Right lung (tissue), 5 donors: ENCODE results near the gene RMDN2. TPM values are rescaled to one million over a fixed set of nuclear protein-coding genes. Genes with fewer than 3 reads are reported as not detected.

Source experiments
- DNase-seq, 2 donors: peaks; one replicate each; pipeline ENCODE4 v3.0.0-alpha.2; 2013
- polyA plus RNA-seq, 5 donors: library from polyadenylated mRNA; unstranded; fragments of 120-200 nt; gene quantifications; one replicate each; pipeline versions ENCODE4 v1.2.1 to v1.2.3, GENCODE V29; 2013; ENCODE audit warnings: inconsistent platforms in 1 of 5, low replicate concordance in 1 of 5; ENCODE audit not compliant: insufficient read length in 5 of 5, insufficient read depth in 1 of 5

The RMDN2 gene
- polyA plus RNA-seq, 5 donors = 8.6 to 20.5 (median 16.3) TPM

- no peak for DNase-seq
These were observed 29.9 kb upstream of the RMDN2 start for GRCh38 chr2:37895140-37895539.

- no peak for DNase-seq
These were observed 28.8 kb upstream of the RMDN2 start for GRCh38 chr2:37896319-37896718.

DNA sequence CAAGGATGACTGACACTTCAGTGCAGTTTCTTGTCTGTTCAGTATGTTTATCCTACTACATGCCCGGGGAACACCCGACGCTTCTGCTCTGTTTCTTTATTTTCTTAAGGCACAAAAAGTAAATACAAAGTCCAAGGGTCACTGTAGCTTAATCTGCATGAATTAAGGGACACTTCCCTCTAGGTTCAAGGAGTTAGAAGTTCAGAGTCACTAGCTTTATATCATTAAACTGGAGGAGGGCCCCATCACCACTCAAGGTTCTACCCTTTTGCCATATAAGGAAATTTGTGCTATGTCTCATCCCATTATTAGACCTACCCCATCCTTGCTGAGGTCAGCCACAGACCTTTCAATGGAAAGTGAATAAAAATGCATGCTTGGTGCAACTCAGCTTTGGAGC lies 27.6 kb upstream of the RMDN2 start:
- no peak for DNase-seq

DNA sequence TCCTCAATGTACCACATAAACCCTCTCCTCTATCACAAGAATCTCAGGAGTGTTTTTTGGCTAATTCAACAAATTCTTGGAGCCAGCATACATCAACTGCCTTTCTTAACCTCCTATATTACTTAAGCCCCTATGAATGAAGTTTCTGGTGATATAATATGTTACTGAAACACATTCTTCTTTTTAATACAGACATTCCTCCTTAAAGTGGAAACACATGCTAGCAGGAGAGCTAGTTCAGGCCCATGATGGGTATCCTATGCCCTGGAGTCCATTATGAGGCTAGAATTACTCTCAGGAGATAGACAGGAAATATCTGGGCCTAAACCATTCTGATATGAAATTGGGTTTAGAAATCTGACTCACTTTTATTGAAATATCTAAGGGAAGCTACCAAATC lies 26.6 kb upstream of the RMDN2 start:
- no peak for DNase-seq

- DNase-seq = no peak
These were observed 22.1 kb upstream of the RMDN2 start for GRCh38 chr2:37902991-37903390.

GRCh38 chr2:37904425-37904824 lies 20.7 kb upstream of the RMDN2 start:
- DNase-seq = no peak

DNA sequence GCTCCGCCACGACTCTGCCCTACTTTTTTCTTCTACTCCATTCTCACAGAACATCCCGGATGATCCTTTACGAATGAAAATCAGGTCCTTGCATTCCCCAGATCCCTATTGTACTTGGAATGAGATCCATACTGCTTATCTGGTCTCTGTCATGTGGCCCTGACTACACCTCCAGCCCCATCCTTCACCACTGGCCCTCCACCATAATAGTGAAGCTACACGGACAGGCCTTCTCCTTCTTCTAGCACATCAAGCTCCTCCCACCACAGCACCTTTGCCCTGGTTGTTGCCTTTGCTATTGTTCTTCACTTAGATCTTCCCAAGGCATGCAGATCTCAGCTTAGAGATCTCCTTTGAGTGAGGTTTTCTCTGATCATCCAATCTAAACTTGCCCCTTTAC lies 20.1 kb upstream of the RMDN2 start:
- no peak for DNase-seq

- no peak for DNase-seq
These were observed 19.0 kb upstream of the RMDN2 start for GRCh38 chr2:37906131-37906530.

DNA sequence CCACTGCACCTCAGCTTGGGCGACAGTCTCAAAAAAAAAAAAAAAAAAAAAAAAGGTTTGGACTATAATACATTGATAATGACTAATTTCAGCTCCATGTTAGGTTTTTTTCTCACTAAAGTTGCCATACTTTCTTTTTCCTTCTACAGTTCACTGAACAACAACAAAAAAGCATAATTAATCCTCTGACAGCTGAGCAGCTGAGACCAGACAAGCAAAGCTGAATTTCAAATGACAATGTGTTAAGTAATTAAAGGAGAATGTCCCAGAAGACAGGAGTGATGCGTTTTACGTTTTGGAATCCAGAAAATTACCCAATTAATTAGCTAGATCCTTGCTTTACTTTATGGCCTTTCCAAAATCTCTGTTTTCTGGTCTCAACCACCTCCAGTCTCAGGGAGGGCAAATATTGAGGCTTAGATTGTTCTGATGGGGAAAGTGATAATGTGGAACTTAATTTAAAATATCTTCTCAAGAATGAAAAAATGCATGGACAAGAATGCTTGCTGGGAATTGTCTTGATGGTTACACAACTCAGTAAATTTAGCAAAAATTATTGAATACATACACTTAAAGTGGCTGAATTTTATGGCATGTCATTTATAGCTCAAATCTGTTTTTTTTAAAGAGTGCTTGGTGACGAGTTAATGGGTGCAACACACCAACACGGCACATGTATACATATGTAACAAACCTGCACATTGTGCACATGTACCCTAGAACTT lies 17.4 kb upstream of the RMDN2 start:
- no peak for DNase-seq

GRCh38 chr2:37911296-37911873 lies 13.7 kb upstream of the RMDN2 start:
- DNase-seq = no peak

- DNase-seq = no peak
These were observed 13.0 kb upstream of the RMDN2 start for GRCh38 chr2:37912056-37912455.

GRCh38 chr2:37912616-37913015 lies 12.5 kb upstream of the RMDN2 start:
- no peak for DNase-seq

DNA sequence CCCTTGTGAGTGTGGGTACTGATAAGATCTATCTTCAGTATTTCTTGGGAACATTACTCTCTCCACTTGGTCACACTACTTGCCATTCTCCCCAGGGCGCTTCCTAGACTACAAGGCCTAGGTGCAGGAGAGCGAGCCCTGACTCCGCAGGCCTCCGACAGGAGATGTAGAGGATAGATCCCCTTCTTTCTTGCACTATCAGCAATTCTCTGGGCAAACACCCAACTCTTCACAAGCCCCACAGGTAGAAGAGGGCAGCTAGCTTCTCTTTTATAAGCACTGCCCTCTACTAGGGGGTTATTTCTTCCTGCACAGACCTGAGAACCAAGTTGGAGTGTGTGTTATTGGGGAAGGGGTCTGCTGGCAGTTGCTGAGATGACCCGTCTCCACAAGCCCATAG lies 10.7 kb upstream of the RMDN2 start:
- no peak for DNase-seq

GRCh38 chr2:37915773-37916172 lies 9.3 kb upstream of the RMDN2 start:
- DNase-seq = no peak

DNA sequence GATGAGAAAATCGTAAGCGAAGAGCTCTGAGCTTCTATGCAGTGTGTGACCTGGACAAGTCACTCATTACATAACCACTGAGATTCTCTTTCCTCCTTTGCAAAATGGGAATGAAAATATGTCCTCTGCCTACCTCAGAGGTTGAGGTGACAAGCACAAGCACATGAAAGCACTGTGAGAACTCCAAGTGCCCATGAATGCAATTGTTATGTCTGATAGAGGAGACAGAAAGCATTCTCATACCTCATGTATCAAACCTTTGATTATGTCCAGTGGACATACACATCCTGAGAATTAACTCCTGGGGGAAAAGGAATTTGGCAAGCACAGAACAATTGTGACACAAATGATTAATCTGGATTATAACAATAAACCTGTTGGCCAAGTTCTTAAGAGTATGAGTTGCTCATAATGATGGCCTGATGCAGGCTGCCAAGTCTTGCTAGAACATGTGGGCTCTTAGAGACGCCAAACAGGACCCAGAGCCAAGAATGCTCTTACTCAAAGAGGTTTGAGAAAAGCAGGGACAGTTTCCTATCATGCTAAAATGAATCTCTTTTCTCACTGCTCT lies 8.5 kb upstream of the RMDN2 start:
- DNase-seq = peak; percentile 62 to 73

GRCh38 chr2:37917281-37918228 lies 7.5 kb upstream of the RMDN2 start:
- DNase-seq = no peak

DNA sequence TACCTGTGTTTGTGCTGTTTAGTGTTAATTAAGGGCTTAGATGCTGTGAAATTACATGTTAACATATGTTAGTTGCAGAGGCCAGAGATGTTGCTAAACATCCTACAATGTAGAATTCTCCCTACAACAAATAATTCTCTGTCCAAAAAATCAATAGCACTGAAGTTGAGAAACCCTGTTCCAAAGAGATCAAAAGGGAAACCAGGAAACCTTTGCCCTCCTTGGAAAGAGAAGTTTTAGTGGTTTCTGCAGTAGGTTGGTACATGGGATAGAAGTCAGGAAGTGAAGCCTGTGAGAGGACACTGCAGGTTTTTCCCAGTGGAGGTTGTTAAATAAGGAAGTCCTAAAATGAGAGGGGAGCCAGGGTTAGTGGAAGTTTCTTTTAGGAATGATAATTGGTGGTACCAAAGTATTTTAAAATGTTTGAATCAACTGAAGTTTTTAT lies 6.3 kb upstream of the RMDN2 start:
- DNase-seq = no peak

GRCh38 chr2:37919631-37920032 lies 5.5 kb upstream of the RMDN2 start:
- peak; percentile 68 to 77 for DNase-seq

GRCh38 chr2:37920570-37920969 lies 4.5 kb upstream of the RMDN2 start:
- no peak for DNase-seq

DNA sequence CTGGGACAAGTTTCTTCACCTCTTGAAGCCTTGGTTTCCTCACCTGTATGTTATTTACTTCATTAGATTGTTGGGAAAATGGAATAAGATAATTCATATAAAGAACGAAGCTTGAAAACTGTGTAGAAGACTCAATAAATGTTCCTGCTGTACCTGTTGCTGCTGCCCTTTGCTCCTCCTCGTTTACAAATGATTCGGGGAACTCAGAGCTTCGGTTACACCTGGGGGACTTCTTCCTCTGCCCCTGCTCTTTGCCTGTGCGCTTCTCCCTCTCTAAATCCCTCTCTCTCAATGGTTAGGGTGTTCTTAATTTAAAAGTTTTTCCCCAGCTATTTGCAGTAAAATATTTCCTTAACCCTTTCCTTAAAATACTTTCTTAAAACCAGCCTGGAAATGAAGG lies 3.3 kb upstream of the RMDN2 start:
- DNase-seq = no peak

GRCh38 chr2:37923308-37924055 lies 1.6 kb upstream of the RMDN2 start:
- DNase-seq = no peak

DNA sequence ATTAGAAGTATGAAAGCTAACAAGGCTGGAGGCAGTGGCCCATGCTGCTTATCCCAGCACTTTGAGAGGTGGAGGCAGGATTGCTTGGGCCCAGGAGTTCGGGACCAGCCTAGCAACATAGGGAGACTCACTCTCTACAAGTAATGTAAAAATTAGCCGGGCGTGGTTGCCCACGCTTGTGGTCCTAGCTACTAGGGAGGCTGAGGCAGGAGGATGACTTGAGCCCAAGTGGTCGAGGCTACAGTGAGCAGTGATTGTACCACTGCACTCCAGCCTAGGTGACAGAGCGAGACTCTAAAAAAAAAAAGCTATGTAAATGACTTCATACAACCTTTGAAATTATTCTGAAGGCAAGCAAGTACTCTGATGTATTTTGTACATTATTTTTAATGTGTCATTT lies 1.5 kb downstream of the RMDN2 start:
- DNase-seq = no peak
